ENCODE data around the gene OR10A2.

- no peak for TF ChIP-seq ETV6 (conservative IDR thresholded peaks at IDR 0.05 in 1 of 2, IDR thresholded peaks at IDR 0.05 in 1 of 2; ENCODE audit: borderline replicate concordance in 1 of 2, low read depth in 1 of 2)
- no peak for TF ChIP-seq REST (IDR thresholded peaks at IDR 0.05; ENCODE audit: low read depth, low read length)
- no peak for TF ChIP-seq CEBPB (IDR thresholded peaks at IDR 0.05; ENCODE audit: borderline replicate concordance in 1 of 2, low read depth in 2 of 2, low read length in 2 of 2)
- TF ChIP-seq RFX5 (IDR thresholded peaks at IDR 0.05; ENCODE audit: low read depth, low read length) = no peak
- TF ChIP-seq CTCF (IDR thresholded peaks at IDR 0.05 in 2 of 3, conservative IDR thresholded peaks at IDR 0.05 in 1 of 3; ENCODE audit: control insufficient read depth in 2 of 3, extremely low read depth in 1 of 3, insufficient read depth in 1 of 3, low read depth in 3 of 3, low read length in 3 of 3) = no peak
- no peak for TF ChIP-seq RAD21 (IDR thresholded peaks at IDR 0.05; ENCODE audit: insufficient read depth, low read depth, low read length)
- TF ChIP-seq CHD4 (IDR thresholded peaks at IDR 0.05) = no peak
- TF ChIP-seq FOS (IDR thresholded peaks at IDR 0.05; ENCODE audit: borderline replicate concordance, extremely low read depth, insufficient read length) = no peak
- no peak for TF ChIP-seq EZH2 (IDR thresholded peaks at IDR 0.05; ENCODE audit: borderline replicate concordance, control insufficient read depth, low read depth, low read length)
- no peak for TF ChIP-seq SMAD1 (IDR thresholded peaks at IDR 0.05; ENCODE audit: low read depth, partially characterized antibody)
- no peak for TF ChIP-seq ATF3 (IDR thresholded peaks at IDR 0.05; ENCODE audit: borderline replicate concordance, extremely low read depth, low read depth, low read length)
- no peak for TF ChIP-seq CHD1 (IDR thresholded peaks at IDR 0.05; ENCODE audit: low read depth, low read length)
Measured at GRCh38 chr11:6892400-6892799, 29.5 kb downstream of the OR10A2 start, which contains the start of gene OR2D2.
